IPS DF 19.7 (cell line): ENCODE data around the gene C1QTNF6.
A peak's percentile ranks its signal among the peaks of the same experiment; 100 is the strongest.
"Not testable (repeated sequence)": the region's sequence is repeated elsewhere in the genome, so short reads cannot be mapped to it uniquely, and the experiment has no call there.

Experiments
- DNase-seq: peaks from one replicate; pipeline ENCODE4 v3.0.0-alpha.2; 2013; ENCODE audit warnings: low read depth, low spot score

The C1QTNF6 gene

GRCh38 chr22:37206841-37207821 is 19.1 kb upstream of the C1QTNF6 start:
- DNase-seq = no peak

DNA sequence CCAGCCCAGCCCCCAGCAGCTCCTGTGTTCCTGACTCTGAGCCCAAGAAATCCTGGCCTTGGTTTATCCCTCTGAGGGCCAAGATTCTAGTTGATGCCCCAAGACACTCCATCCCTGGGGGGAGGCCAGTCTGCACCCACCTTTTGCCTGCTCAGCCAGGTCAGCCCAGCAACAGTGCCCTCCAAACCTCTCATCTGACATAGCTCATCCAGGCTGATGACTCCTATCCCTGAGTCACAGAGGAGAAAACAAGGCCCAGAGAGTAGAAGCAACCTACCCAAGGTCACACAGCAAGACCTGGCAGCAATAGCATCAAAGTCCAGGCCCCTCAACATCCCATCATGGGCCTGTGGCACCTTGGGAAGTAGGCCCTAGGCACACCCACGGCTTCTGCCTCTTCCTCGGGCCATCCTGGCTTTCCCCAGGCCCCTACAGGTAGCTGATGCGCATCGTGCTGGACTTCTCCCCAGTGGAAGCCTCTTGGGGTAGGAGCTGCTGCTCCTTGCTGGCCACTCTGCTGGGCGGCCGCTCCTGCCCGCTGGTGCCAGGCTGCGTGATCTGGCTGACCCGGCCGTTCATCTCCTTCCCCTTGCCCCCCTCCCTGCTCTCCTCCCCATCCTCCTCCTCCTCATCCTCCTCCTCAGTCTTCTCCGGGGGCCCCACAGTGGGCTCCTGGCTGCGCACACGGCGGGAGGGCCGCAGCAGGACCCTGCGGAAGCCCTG is 18.2 kb upstream of the C1QTNF6 start:
- DNase-seq = no peak

DNA sequence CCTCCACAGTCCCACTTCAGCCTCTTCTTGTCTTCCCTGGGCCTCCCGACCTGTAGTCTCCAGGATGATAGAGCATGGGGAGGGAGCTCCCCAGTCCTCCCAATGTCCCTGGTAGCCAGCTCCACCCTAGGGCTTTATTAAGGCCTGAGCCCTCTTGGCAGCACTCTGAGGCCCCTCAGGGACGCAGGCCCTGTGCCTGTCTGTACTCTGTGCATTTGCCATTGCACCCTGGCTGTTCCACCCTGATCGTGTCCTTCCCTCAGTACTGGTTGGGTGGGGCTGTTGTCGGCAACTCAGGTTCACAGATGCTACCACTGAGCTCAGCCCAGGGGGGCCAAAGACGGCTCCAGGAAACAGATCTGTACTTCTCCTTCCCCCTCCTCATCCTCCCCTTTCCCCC is 17.0 kb upstream of the C1QTNF6 start:
- no peak for DNase-seq

DNA sequence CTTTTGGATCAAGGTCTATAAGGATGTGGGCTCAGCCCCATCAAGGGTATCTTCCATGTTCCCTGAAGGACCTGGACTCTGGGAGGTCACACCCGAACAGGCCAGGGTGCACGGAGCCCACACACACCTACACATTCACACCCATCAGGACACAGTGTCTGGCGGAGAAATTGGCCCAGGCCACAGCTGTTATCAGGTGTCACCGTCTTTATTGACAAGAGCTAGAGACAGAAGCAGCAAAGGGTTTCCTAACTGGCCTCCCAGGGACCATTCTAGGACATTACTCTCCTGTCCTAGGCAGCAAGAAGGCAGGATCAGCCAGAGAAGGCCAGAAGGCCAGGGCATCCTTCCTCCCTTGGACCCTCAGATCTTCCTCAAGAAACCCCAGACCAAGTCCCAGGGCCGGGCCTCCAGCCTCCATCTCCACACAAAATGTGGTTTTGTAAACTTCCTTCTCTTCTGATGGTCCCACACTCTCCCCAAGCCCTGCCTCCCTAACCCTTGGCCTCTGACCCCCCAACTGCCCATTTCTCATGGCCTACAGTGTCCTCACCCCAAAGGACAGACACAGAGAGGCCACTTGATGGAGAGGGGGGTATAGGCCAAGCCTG is 16.1 kb upstream of the C1QTNF6 start:
- no peak for DNase-seq

DNA sequence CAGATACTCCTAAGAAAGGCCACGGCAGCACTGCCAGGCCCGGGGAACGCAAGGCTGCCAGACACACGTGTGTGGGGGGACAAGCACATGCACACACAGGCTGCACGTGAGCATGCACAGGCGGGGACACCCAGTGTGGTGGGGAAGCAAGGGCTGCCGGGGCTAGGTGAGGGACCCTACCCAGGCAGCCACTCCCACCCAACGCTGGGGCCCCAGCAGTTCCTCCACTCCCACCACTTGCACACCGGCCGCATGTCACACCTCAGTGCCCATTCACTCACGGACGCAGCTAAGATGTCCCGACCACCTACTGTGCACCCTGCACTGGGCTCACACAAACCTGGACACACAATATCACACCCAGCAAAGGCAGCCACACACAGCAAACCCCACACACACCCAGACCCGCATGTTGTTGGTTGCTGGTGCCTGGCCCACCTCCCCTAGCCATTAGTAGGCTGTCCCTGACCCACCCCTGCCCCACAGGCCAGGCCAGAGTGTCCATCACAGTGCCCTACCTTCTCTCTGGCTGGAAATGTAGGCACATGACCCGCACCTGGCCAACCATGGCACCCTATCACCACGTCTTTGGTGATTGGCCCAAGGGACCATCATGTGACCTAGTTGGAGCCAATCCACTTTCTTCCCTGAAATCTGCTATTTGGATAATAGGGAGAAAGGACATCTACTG is 15.5 kb upstream of the C1QTNF6 start:
- DNase-seq = no peak

GRCh38 chr22:37202716-37203115 is 14.7 kb upstream of the C1QTNF6 start:
- no peak for DNase-seq

GRCh38 chr22:37202001-37202555 is 14.0 kb upstream of the C1QTNF6 start:
- DNase-seq = no peak

DNA sequence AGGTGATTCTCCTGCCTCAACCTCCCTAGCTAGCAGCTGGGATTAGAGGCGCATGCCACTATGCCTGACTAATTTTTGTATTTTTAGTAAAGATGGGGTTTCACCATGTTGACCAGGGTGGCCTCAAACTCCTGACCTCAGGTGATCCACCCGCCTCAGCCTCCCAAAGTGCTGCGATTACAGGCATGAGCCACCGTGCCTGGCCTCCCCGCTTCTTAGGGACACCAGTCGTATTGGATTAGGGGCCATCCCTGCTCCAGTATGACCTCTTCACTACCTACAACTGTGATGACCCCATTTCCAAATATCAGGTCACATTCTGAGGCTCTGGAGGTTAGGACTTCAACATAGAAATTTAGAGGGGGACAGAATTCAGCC is 13.4 kb upstream of the C1QTNF6 start:
- DNase-seq = not testable (repeated sequence)

DNA sequence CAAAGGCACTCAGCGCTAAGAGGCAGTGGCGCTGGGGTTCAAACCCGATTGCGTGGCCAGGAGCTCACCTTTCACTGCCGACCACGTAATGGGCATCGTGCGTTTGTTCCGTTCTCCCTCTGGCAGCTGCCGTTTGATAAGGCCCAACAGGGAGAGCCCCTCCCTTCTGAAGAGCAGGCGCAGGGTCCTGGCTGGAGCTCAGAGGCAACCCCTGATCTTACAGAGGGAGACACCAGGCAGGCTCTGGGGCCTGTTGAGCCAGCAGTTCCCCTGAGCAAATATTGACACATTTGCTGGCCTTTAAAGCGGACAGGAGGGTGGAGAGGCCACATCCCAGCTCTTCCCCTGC is 11.7 kb upstream of the C1QTNF6 start:
- no peak for DNase-seq

- DNase-seq = peak; percentile 84
Measured at GRCh38 chr22:37199103-37199759, 11.2 kb upstream of the C1QTNF6 start.

DNA sequence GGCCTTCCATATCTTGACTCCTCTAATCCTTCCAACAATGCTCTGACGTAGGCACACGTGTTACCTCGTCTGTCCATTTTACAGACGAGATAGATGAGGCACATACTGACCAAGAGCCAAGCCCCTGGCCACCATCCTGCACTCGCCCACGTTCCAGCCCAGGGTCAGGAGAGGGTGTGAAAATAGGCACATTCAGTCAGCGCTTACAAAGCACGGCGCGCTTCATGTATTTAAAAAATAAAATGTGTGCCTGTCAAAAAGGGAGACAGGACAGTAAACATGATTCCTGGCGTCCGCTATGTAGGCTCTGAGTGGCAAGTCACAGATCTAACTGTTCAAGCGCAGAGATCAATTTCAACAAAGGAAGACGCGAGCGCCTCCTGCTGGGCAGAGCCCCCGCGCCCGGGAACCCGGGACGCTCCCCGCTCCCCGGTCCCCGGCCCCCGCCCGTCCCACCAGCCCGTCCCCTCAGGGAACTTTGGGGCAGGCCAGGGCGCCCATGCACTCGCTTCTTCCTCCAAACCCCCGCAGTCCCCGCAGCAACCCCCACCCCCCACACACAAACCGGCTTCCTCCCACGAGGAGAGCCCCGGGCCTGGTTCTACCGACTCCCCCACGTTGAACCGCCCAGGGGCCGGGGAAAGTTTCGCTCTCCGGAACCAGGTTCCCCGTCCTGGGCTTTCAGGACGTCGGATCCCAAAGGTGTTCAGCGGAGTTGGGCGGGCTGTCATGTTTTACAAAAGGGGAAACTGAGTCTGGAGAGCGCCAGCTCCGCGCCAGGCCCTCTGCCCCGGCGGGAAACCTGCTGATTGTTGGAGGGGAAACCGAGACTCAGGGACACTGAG is 10.4 kb upstream of the C1QTNF6 start:
- no peak for DNase-seq

GRCh38 chr22:37197451-37198257 is 9.6 kb upstream of the C1QTNF6 start:
- DNase-seq = no peak

- DNase-seq = no peak
Measured at GRCh38 chr22:37196539-37197450, 8.7 kb upstream of the C1QTNF6 start.

DNA sequence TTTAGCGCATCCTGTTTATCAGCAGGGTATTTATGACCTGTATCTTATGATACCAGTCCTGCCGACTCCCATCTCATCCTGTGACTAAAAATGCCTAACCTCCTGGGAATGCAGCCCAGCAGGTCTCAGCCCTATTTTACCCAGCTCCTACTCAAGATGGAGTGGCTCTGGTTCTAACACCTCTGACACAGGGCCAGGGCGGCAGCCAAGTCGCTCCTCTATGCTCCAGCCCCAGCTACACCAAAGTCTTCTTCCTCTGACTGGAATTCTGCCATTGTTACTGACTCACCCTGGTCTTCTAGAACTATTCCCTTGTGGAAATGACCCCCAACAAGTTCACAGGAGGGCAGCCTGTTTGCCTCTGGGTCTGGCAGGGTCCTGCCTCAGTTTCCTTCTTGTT is 7.9 kb upstream of the C1QTNF6 start:
- no peak for DNase-seq

DNA sequence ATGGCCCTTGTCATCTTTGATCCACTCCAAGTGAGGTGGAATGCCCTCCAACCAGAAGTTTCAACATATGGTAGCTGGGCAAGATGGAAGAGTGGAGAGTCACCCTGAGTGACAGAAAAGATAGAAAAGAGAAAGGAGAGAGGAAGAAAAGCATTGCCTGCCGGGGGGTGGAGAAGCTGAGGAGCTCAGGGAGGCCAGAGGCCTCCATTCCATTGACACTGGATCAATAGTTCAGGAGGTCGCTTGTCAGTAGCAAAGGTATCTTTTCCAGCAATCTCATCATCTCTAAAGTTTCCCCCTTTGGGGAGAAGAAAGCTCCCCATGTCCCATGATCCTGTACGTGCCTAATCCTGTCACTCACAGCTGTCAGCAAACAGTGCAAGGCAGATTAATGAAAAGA is 6.7 kb upstream of the C1QTNF6 start:
- DNase-seq = no peak

DNA sequence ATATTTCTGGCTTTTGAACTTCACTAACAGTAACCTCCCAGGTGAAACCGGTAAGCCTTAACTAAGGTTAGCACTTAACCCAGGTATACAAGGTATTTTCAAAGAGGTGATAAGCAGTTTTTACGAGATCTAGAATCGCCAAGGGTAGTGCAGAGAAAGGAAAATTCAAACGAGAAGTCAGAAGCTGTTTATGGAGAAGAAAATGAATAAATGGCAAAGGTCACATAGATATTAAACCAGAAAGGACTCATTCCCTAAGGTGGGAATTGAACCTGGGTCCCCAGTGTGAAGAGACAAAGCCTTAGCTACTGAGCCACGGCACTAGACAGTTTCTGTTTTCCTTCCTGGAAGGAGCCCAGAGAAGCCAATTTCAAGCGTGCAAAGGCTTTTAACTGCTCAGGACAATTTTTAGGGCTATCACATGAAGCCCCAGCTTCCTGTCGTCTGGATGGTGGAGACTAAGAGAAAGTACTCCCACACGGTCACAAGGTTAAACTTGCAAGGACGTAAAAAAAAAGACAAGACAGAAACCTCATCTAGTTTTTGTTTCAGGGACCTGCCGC is 5.7 kb upstream of the C1QTNF6 start:
- no peak for DNase-seq

DNA sequence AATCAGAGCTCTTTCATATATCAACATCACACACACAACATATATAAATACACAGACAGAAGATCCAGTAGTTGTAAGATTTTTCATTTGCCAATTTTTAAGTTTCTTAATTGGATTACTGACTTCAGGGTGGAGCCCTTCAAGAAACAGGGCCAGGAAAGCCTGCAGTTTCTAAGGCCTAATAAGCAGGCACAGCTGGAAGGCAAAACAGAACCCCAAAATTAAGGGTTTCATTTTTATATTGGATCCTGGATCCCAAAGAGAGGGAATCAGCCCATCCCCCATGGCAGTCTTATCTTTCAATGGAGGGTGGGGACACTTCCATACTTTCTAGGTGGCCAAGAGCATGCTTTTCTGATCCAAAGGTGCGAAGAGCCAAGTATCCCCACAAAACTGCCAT is 4.7 kb upstream of the C1QTNF6 start:
- no peak for DNase-seq

GRCh38 chr22:37192204-37192603 is 4.2 kb upstream of the C1QTNF6 start:
- no peak for DNase-seq
